Hepatocyte (in vitro differentiated cells): ENCODE data around the gene ARHGAP42. TPM values are rescaled to one million over a fixed set of nuclear protein-coding genes. Genes with fewer than 3 reads are reported as not detected.

Source experiments
- DNase-seq: peaks from one replicate; pipeline ENCODE4 v3.0.0-alpha.2; 2016; ENCODE audit warnings: low spot score
- H2AFZ ChIP-seq: fragments of 200-600 bp; sonication (generic); 2 replicates; pipeline ENCODE4 v1.6.0; 2016; ENCODE audit warnings: antibody characterized with exemption, mild to moderate bottlenecking
- H3K27ac ChIP-seq: fragments of 200-600 bp; sonication (generic); 2 replicates; pipeline ENCODE4 v1.5.1; 2016; ENCODE audit warnings: mild to moderate bottlenecking
- H3K27me3 ChIP-seq: fragments of 200-600 bp; sonication (generic); 2 replicates; pipeline ENCODE4 v1.6.1; 2016
- H3K36me3 ChIP-seq: fragments of 200-600 bp; sonication (generic); replicated peaks from 2 replicates; pipeline ENCODE4 v1.5.1; 2016; ENCODE audit warnings: low read depth; ENCODE audit not compliant: insufficient read depth
- H3K4me1 ChIP-seq: fragments of 200-600 bp; sonication (generic); 2 replicates; pipeline ENCODE4 v1.5.1; 2016; ENCODE audit warnings: mild to moderate bottlenecking, moderate library complexity; ENCODE audit not compliant: insufficient read depth
- H3K4me2 ChIP-seq: fragments of 200-600 bp; sonication (generic); 2 replicates; pipeline ENCODE4 v1.6.0; 2016
- H3K4me3 ChIP-seq: fragments of 200-600 bp; sonication (generic); 2 replicates; pipeline ENCODE4 v1.5.1; 2016; ENCODE audit warnings: mild to moderate bottlenecking
- H3K79me2 ChIP-seq: fragments of 200-600 bp; sonication (generic); 2 replicates; pipeline ENCODE4 v1.6.0; 2017; ENCODE audit warnings: mild to moderate bottlenecking
- H3K9me2 ChIP-seq: fragments of 200-600 bp; sonication (generic); replicated peaks from 2 replicates; pipeline ENCODE4 v1.6.0; 2017; ENCODE audit warnings: mild to moderate bottlenecking; ENCODE audit not compliant: insufficient read depth
- H3K9me3 ChIP-seq: fragments of 200-600 bp; sonication (generic); 2 replicates; pipeline ENCODE4 v1.5.1; 2016; ENCODE audit warnings: low read depth, mild to moderate bottlenecking
- H4K20me1 ChIP-seq: fragments of 200-600 bp; sonication (generic); 2 replicates; pipeline ENCODE4 v1.6.0; 2016; ENCODE audit warnings: mild to moderate bottlenecking; ENCODE audit not compliant: insufficient read depth, poor library complexity, severe bottlenecking
- CTCF ChIP-seq: fragments of 200-600 bp; sonication (generic); IDR thresholded peaks from 2 replicates; pipeline ENCODE4 v1.5.1; 2016; ENCODE audit warnings: antibody characterized with exemption, mild to moderate bottlenecking; ENCODE audit not compliant: poor library complexity
- EZH2 ChIP-seq: fragments of 200-600 bp; sonication (generic); IDR thresholded peaks from 2 replicates; pipeline ENCODE4 v1.6.1; 2016; ENCODE audit warnings: antibody characterized with exemption, mild to moderate bottlenecking, borderline replicate concordance
- EZH2phosphoT487 ChIP-seq: fragments of 200-600 bp; sonication (generic); IDR thresholded peaks from one replicate; pipeline ENCODE4 v1.6.1; 2018; ENCODE audit warnings: antibody characterized with exemption, mild to moderate bottlenecking, low read depth, moderate library complexity; ENCODE audit not compliant: unreplicated experiment, severe bottlenecking
- WGBS: methylation state at CpG from one replicate; pipeline ENCODE4 v1.1.6; 2016; ENCODE audit warnings: low lambda C conversion rate; ENCODE audit errors: missing lambda C conversion rate; 5-methylcytosine and 5-hydroxymethylcytosine counted together
- polyA plus RNA-seq: library from polyadenylated mRNA; unstranded; fragments of >200 nt; fragmentation: Nextera tagmentation; extraction: Ambion mirVana; gene quantifications from 2 replicates; pipeline ENCODE4 v1.2.1, GENCODE V29; 2016
- total RNA-seq: library from RNA; depleted of rRNA; stranded (reverse); fragments of >200 nt; gene quantifications from 2 replicates; pipeline ENCODE4 v1.2.3, GENCODE V29; 2014

The ARHGAP42 gene
- total and polyA plus RNA-seq, 2 experiments from 2014 or later, result 8.7 to 26.5 TPM

GRCh38 chr11:100883830-100884229 is 196.7 kb downstream of the ARHGAP42 start:
- Histone ChIP-seq H3K27me3 (no peaks in the 10 kb centered on the region), H3K79me2 (peaks cover 7% of the 10 kb centered on the region), H3K4me2 (no peak overlapping the region), H2AFZ (no peak overlapping the region), H3K9me3 (no peaks in the 10 kb centered on the region), H3K4me1 (no peaks in the 10 kb centered on the region), H4K20me1 (no peaks in the 10 kb centered on the region), H3K36me3 (no peaks in the 10 kb centered on the region), H3K4me3 (no peak overlapping the region), H3K9me2 (no peaks in the 10 kb centered on the region), H3K27ac (no peak overlapping the region)
- no peak for DNase-seq
- 94% methylated on average over 1 of the region's 1 CpG for WGBS
- no peak for TF ChIP-seq CTCF
- no peak for TF ChIP-seq EZH2
- TF ChIP-seq EZH2phosphoT487, result no peak

DNA sequence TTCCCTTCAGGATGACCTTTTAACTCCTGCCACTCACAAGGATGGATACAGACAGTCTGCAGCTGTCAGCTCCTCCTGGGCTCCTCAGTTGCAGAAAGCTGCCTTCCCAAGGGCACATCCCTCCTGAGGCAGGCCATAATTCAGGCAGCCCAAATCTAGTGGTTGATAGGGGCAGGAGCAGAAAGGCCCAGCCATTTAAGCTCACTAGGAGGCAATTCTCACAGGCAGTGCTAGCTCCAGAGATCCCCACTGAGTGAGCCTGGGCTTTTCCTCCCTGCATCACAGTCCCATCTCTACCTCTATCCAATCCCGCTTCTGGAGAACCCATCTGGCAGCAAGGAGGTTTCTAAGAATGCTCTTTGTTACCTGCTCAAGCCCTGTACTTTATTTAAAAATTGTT is 200.6 kb downstream of the ARHGAP42 start:
- no peak overlapping the region for H3K4me3 ChIP-seq
- no peak for TF ChIP-seq EZH2phosphoT487

GRCh38 chr11:100888836-100889235 is 201.7 kb downstream of the ARHGAP42 start:
- Histone ChIP-seq H3K4me1 (no peaks in the 10 kb centered on the region), H2AFZ (no peak overlapping the region), H3K27me3 (no peaks in the 10 kb centered on the region), H3K9me3 (no peaks in the 10 kb centered on the region), H3K4me3 (no peak overlapping the region), H3K36me3 (no peaks in the 10 kb centered on the region), H3K79me2 (peaks cover 5% of the 10 kb centered on the region), H4K20me1 (no peaks in the 10 kb centered on the region), H3K4me2 (no peak overlapping the region), H3K9me2 (no peaks in the 10 kb centered on the region), H3K27ac (no peak overlapping the region)
- 89% methylated on average over 3 of the region's 3 CpGs for WGBS
- TF ChIP-seq EZH2phosphoT487 (no peak), CTCF (no peak), EZH2 (no peak)
- DNase-seq, result no peak

More for the DNA sequence above, 200.6 kb downstream of the ARHGAP42 start:
- Histone ChIP-seq H3K27ac (no peak overlapping the region), H3K4me2 (no peak overlapping the region), H3K9me2 (no peaks in the 10 kb centered on the region), H3K27me3 (no peaks in the 10 kb centered on the region), H2AFZ (no peak overlapping the region), H3K9me3 (no peaks in the 10 kb centered on the region), H4K20me1 (no peaks in the 10 kb centered on the region), H3K79me2 (peaks cover 7% of the 10 kb centered on the region), H3K36me3 (no peaks in the 10 kb centered on the region), H3K4me1 (no peaks in the 10 kb centered on the region)
- DNase-seq, result no peak
- WGBS, result 100% methylated on average over 1 of the region's 1 CpG

DNA sequence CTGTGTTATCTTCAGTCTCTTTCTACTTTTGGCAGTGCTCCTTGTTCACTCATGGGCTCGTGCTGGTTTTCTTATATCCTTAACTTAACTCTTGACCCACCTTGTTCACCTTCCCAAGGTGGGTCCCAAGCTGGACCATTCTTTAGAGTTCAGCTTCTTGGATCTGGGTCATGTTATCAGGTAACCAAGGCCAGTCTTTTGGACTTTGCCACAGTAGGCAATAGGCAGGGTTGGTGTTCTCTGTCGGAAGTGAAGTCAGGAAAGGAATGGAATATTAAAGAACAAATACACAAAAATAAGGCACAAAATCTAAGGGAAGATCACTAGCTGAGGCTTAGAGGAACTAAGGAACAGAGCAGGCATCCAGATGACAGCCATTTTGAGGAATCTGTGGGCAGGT is 202.7 kb downstream of the ARHGAP42 start:
- H3K9me3 ChIP-seq, result no peaks in the 10 kb centered on the region
- H3K4me2 ChIP-seq, result no peak overlapping the region
- no peaks in the 10 kb centered on the region for H4K20me1 ChIP-seq
- no peaks in the 10 kb centered on the region for H3K79me2 ChIP-seq
- H3K36me3 ChIP-seq, result no peaks in the 10 kb centered on the region
- H3K27ac ChIP-seq, result no peak overlapping the region
- WGBS, result 91% methylated on average over 2 of the region's 2 CpGs
- H3K4me3 ChIP-seq, result no peak overlapping the region
- no peak overlapping the region for H2AFZ ChIP-seq
- no peaks in the 10 kb centered on the region for H3K9me2 ChIP-seq
- no peak for TF ChIP-seq EZH2
- no peak for TF ChIP-seq EZH2phosphoT487
- no peak for TF ChIP-seq CTCF
- no peaks in the 10 kb centered on the region for H3K27me3 ChIP-seq
- H3K4me1 ChIP-seq, result no peaks in the 10 kb centered on the region
- DNase-seq, result no peak
